Activated CD8-positive, alpha-beta memory T cell treated with anti-CD3 and anti-CD28 coated beads, Interleukin-2, amount 50 U/mL, for 24 hours (primary cell): ENCODE results near the gene ZCCHC13.
"Not testable (repeated sequence)": the region's sequence is repeated elsewhere in the genome, so short reads cannot be mapped to it uniquely, and the experiment has no call there.

Experiments
- DNase-seq: peaks from one replicate; pipeline ENCODE4 v3.0.0-alpha.2; 2020; ENCODE audit errors: extremely low read depth

The ZCCHC13 gene

GRCh38 chrX:74304016-74304415, at the start of gene ZCCHC13:
Gene ZCCHC13 (plus strand): TSS chrX:74304180. CDS start chrX:74304267, 87 bp downstream.
- DNase-seq: no peak

- DNase-seq: not testable (repeated sequence)
Observed at GRCh38 chrX:74258111-74258510, 45.9 kb upstream of the ZCCHC13 start.

- no peak for DNase-seq
Observed at GRCh38 chrX:74259885-74260491, 44.0 kb upstream of the ZCCHC13 start.

GRCh38 chrX:74262452-74263209, 41.3 kb upstream of the ZCCHC13 start:
- no peak for DNase-seq

GRCh38 chrX:74270393-74270792, 33.6 kb upstream of the ZCCHC13 start:
- DNase-seq: no peak

GRCh38 chrX:74272230-74272629, 31.8 kb upstream of the ZCCHC13 start:
- DNase-seq: no peak

- no peak for DNase-seq
Observed at GRCh38 chrX:74274516-74274915, 29.5 kb upstream of the ZCCHC13 start.

- no peak for DNase-seq
Observed at GRCh38 chrX:74277320-74277719, 26.7 kb upstream of the ZCCHC13 start.

- DNase-seq: no peak
Observed at GRCh38 chrX:74277846-74278245, 26.1 kb upstream of the ZCCHC13 start.

- DNase-seq: no peak
Observed at GRCh38 chrX:74280759-74281158, 23.2 kb upstream of the ZCCHC13 start.

GRCh38 chrX:74284391-74284952, 19.5 kb upstream of the ZCCHC13 start:
- no peak for DNase-seq

GRCh38 chrX:74286950-74287740, 16.8 kb upstream of the ZCCHC13 start:
- DNase-seq: no peak

GRCh38 chrX:74291577-74291963, 12.4 kb upstream of the ZCCHC13 start:
- no peak for DNase-seq

- peak; percentile 35 for DNase-seq
Observed at GRCh38 chrX:74291964-74292807, 11.8 kb upstream of the ZCCHC13 start.

GRCh38 chrX:74292808-74293123, 11.2 kb upstream of the ZCCHC13 start:
- DNase-seq: no peak

GRCh38 chrX:74293343-74293946, 10.5 kb upstream of the ZCCHC13 start:
- DNase-seq: peak; percentile 35

- DNase-seq: no peak
Observed at GRCh38 chrX:74295101-74295500, 8.9 kb upstream of the ZCCHC13 start.

- DNase-seq: no peak
Observed at GRCh38 chrX:74297766-74298165, 6.2 kb upstream of the ZCCHC13 start.

GRCh38 chrX:74300869-74301268, 3.1 kb upstream of the ZCCHC13 start:
- no peak for DNase-seq

GRCh38 chrX:74318672-74319071, 14.7 kb downstream of the ZCCHC13 start:
- no peak for DNase-seq

- DNase-seq: not testable (repeated sequence)
Observed at GRCh38 chrX:74319321-74319720, 15.3 kb downstream of the ZCCHC13 start.
